SH-SY5Y (cell line): ENCODE data around the gene LRRC27.

Experiments used
- GATA2 ChIP-seq: IDR thresholded peaks from 2 replicates; pipeline ENCODE4 v1.6.1; 2011; ENCODE audit warnings: mild to moderate bottlenecking, low read depth, low read length
- GATA3 ChIP-seq: IDR thresholded peaks from 2 replicates; pipeline ENCODE4 v1.6.1; 2011; ENCODE audit warnings: low read depth, mild to moderate bottlenecking, low read length, moderate library complexity

- TF ChIP-seq GATA3 (no peak), GATA2 (no peak)
These were observed 79.0 kb downstream of the LRRC27 start for GRCh38 chr10:132410779-132411532.
